ENCODE data around the gene CDC37. TPM values are rescaled to one million over a fixed set of nuclear protein-coding genes. Genes with fewer than 3 reads are reported as not detected.
A peak's percentile ranks its signal among the peaks of the same experiment; 100 is the strongest.
"Not testable (repeated sequence)": the region's sequence is repeated elsewhere in the genome, so short reads cannot be mapped to it uniquely, and the experiment has no call there.

CDC37 gene
- total RNA-seq, 1 donor from 2014 or later: 173 TPM

GRCh38 chr19:10392120-10392519, 11.2 kb downstream of the CDC37 start:
- intact Hi-C loops (cut with micrococcal nuclease): no loop called here
- no peaks in the 10 kb centered on the region for H3K27me3 Mint-ChIP-seq
- H3K36me3 Mint-ChIP-seq (ENCODE audit: low read depth): peaks cover 57% of the 10 kb centered on the region

DNA sequence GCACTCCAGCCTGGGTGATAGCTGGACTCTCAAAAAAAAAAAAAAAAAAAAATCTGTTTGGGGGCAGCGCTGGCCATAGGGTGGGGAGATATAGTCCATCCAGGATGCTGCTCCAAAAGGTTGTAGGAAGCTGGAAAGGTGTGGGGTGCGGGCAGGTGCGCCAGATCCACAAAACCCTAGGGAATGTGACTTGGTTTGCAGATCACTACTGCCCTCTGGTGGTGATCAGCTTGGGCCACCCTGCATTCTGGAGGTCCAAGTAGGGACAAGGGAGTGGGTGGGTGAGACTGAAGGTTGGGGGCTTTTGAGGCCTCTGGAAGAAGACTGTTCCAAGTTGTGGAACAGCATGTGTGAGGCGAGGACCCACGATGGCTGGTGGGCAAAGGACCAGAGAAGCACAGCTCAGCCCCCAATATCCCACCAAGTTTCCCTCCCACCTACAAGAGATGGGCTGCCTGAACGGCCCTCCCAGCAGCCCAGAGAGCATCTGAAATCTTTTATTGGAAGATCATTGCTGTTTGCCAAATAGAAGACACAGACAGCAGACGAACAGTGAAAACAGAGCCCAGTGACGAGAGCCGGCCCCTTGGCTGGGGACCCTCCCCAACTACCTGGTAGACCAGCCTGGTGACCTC, 12.6 kb downstream of the CDC37 start:
- ChIA-PET POLR2A (interaction anchor here (0.6 to 1.4 kb wide), 10 partner anchors 9 to 1183 kb away, joined by 3 to 21 read pairs (median 5); partner anchors contain the start of genes ICAM1, MRPL4 and RAVER1), CTCF (interaction anchor here (0.6 to 3.8 kb wide), 15 partner anchors 9 to 459 kb away, joined by 3 to 70 read pairs (median 4); partner anchors contain the start of genes ICAM1 and ICAM5)
- intact Hi-C loops (cut with micrococcal nuclease): loop anchor here (1.0 kb wide), 1 partner anchor 459 kb away; no protein-coding TSS in a partner anchor
- Mint-ChIP-seq H3K4me1 (peaks cover 21% of the 10 kb centered on the region), H3K36me3 (ENCODE audit: low read depth) (peaks cover 44% of the 10 kb centered on the region), H3K4me3 (no peak overlapping the region), H3K27ac (no peak overlapping the region), H3K9me3 (no peaks in the 10 kb centered on the region), H3K27me3 (no peaks in the 10 kb centered on the region)
- TF ChIP-seq CTCF (IDR thresholded peaks at IDR 0.05): no peak
- ATAC-seq (ENCODE audit: low read depth) (peak; percentile 55), DNase-seq (peak; percentile 48)

More at GRCh38 chr19:10392120-10392519, 11.2 kb downstream of the CDC37 start:
- Mint-ChIP-seq H3K27ac (no peak overlapping the region), H3K4me3 (no peak overlapping the region), H3K9me3 (no peaks in the 10 kb centered on the region), H3K4me1 (peaks cover 9% of the 10 kb centered on the region)
- no peak for TF ChIP-seq CTCF (IDR thresholded peaks at IDR 0.05)
- DNase-seq: no peak
- no peak for ATAC-seq (ENCODE audit: low read depth)
- ChIA-PET POLR2A (interaction anchor here (0.6 to 1.9 kb wide), 4 partner anchors 120 to 277 kb away, joined by 3 to 5 read pairs (median 4); no protein-coding TSS in a partner anchor), CTCF (interaction anchor here (0.8 to 3.8 kb wide), 8 partner anchors 12 to 460 kb away, joined by 3 to 70 read pairs (median 10); partner anchors contain the start of gene ICAM1)

- POLR2A ChIA-PET: interaction anchor here (0.7 to 8.4 kb wide), 4 partner anchors 9 to 198 kb away, joined by 3 to 120 read pairs (median 8); partner anchors contain the start of genes ICAM1 and TYK2
- Mint-ChIP-seq H3K9me3 (no peaks in the 10 kb centered on the region), H3K27me3 (no peaks in the 10 kb centered on the region), H3K4me3 (no peak overlapping the region), H3K4me1 (peaks cover 21% of the 10 kb centered on the region), H3K27ac (no peak overlapping the region), H3K36me3 (ENCODE audit: low read depth) (peaks cover 38% of the 10 kb centered on the region)
- CTCF ChIA-PET: interaction anchor here (0.6 to 5.3 kb wide), 15 partner anchors 10 to 551 kb away, joined by 3 to 211 read pairs (median 10); partner anchors contain the start of genes CDC37, ICAM1, ICAM5 and TYK2
- no peak for TF ChIP-seq CTCF (IDR thresholded peaks at IDR 0.05)
- DNase-seq (no peak), ATAC-seq (ENCODE audit: low read depth) (no peak)
- intact Hi-C loops (cut with micrococcal nuclease): loop anchor here (1.0 kb wide), 3 partner anchors 121 to 459 kb away; no protein-coding TSS in a partner anchor
Observed at GRCh38 chr19:10389863-10390262, 13.5 kb downstream of the CDC37 start.

GRCh38 chr19:10388957-10389356, 14.4 kb downstream of the CDC37 start:
- Mint-ChIP-seq H3K9me3 (no peaks in the 10 kb centered on the region), H3K36me3 (ENCODE audit: low read depth) (peaks cover 31% of the 10 kb centered on the region), H3K4me1 (peaks cover 23% of the 10 kb centered on the region), H3K4me3 (no peak overlapping the region), H3K27ac (peak overlapping the region; percentile 35), H3K27me3 (no peaks in the 10 kb centered on the region)
- intact Hi-C loops (cut with micrococcal nuclease): loop anchor here (1.0 kb wide), 2 partner anchors 120 to 130 kb away; no protein-coding TSS in a partner anchor
- ATAC-seq (ENCODE audit: low read depth) (peak; percentile 56), DNase-seq (peak; percentile 77)
- TF ChIP-seq CTCF (IDR thresholded peaks at IDR 0.05): peak; percentile 92
- POLR2A ChIA-PET: interaction anchor here (0.6 to 8.4 kb wide), 6 partner anchors 9 to 459 kb away, joined by 3 to 120 read pairs (median 4); partner anchors contain the start of genes ICAM1 and TYK2
- CTCF ChIA-PET: interaction anchor here (0.6 to 5.3 kb wide), 24 partner anchors 9 to 457 kb away, joined by 3 to 211 read pairs (median 4); partner anchors contain the start of genes CDC37, ICAM1, ICAM5 and MRPL4

DNA sequence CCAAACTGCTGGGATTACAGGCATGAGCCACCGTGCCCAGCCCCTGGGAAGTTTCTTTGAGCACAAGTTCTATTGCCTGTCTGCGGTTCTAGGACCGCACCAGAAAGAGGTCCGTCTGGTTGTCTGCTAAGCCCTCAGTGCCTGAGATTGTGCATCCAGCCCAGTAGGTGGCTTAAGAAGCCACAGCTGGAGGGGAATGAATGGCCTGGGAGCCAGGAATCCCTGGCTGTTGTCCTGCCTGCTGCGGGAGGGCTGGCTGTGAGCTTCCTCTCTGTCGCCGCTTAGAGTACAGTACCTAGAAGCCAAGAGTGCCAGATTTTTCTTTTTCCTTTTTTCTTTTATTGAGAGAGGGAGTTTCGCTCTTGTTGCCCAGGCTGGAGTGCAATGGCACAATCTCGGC, 18.8 kb downstream of the CDC37 start:
- POLR2A ChIA-PET: interaction anchor here (8.4 kb wide), 1 partner anchor 114 kb away, joined by 120 read pairs; the partner anchor contains the start of gene ICAM1

GRCh38 chr19:10383223-10383499, 20.2 kb downstream of the CDC37 start:
- H3K4me3 Mint-ChIP-seq; intact Hi-C loops (cut with micrococcal nuclease): not testable (repeated sequence)

More for the DNA sequence above, 18.8 kb downstream of the CDC37 start:
- no peak overlapping the region for H3K27ac Mint-ChIP-seq
- no peak for TF ChIP-seq CTCF (IDR thresholded peaks at IDR 0.05)
- intact Hi-C loops (cut with micrococcal nuclease): no loop called here
- H3K36me3 Mint-ChIP-seq (ENCODE audit: low read depth): peaks cover 11% of the 10 kb centered on the region
- peaks cover 35% of the 10 kb centered on the region for H3K4me1 Mint-ChIP-seq
- CTCF ChIA-PET: interaction anchor here (5.3 kb wide), 1 partner anchor 115 kb away, joined by 211 read pairs; the partner anchor contains the start of gene ICAM1
- DNase-seq: no peak
- no peaks in the 10 kb centered on the region for H3K27me3 Mint-ChIP-seq
- no peaks in the 10 kb centered on the region for H3K9me3 Mint-ChIP-seq
- ATAC-seq (ENCODE audit: low read depth): no peak
- no peak overlapping the region for H3K4me3 Mint-ChIP-seq

More at GRCh38 chr19:10383223-10383499, 20.2 kb downstream of the CDC37 start:
- Mint-ChIP-seq H3K4me1 (peaks cover 34% of the 10 kb centered on the region), H3K36me3 (ENCODE audit: low read depth) (peaks cover 19% of the 10 kb centered on the region)
- H3K27me3 Mint-ChIP-seq; DNase-seq; H3K9me3 Mint-ChIP-seq; H3K27ac Mint-ChIP-seq; ATAC-seq (ENCODE audit: low read depth): not testable (repeated sequence)
- ChIA-PET POLR2A (interaction anchor here (0.5 to 8.4 kb wide), 3 partner anchors 34 to 113 kb away, joined by 3 to 120 read pairs (median 3); partner anchors contain the start of gene ICAM1), CTCF (interaction anchor here (2.0 kb wide), 1 partner anchor 7 kb away, joined by 4 read pairs; no protein-coding TSS in a partner anchor)
